Astrocyte (in vitro differentiated cells and primary cell): ENCODE results near the gene F11R. TPM values are rescaled to one million over a fixed set of nuclear protein-coding genes. Genes with fewer than 3 reads are reported as not detected.

Experiments used
- DNase-seq: peaks from one replicate; pipeline ENCODE4 v3.0.0-alpha.2; 2010; ENCODE audit warnings: low read depth
- FAIRE-seq: peaks from 2 replicates; lab custom pipeline; 2011; peaks lifted over from hg19 to GRCh38; lab: Jason Lieb, UNC
- H2AFZ ChIP-seq: 2 replicates; pipeline ENCODE4 v1.6.0; 2012; ENCODE audit warnings: low read depth, low read length, inconsistent platforms
- H3K27ac ChIP-seq: 2 replicates; pipeline ENCODE4 v1.5.1; 2011; ENCODE audit warnings: low read depth, low read length, inconsistent platforms
- H3K27me3 ChIP-seq: 2 replicates; pipeline ENCODE4 v1.6.0; 2011; ENCODE audit warnings: low read length, inconsistent platforms; ENCODE audit not compliant: insufficient read depth
- H3K36me3 ChIP-seq: 2 replicates; pipeline ENCODE4 v1.5.1; 2011; ENCODE audit warnings: low read length, inconsistent platforms; ENCODE audit not compliant: insufficient read depth
- H3K4me1 ChIP-seq: 2 replicates; pipeline ENCODE4 v1.5.1; 2011; ENCODE audit warnings: low read length, inconsistent platforms; ENCODE audit not compliant: insufficient read depth
- H3K4me2 ChIP-seq: 2 replicates; pipeline ENCODE4 v1.6.0; 2012; ENCODE audit warnings: low read length, inconsistent platforms
- H3K4me3 ChIP-seq: 2 replicates; pipeline ENCODE4 v1.5.1; 2011; ENCODE audit warnings: low read depth, mild to moderate bottlenecking, low read length, inconsistent platforms; ENCODE audit not compliant: insufficient read depth
- H3K79me2 ChIP-seq: 2 replicates; pipeline ENCODE4 v1.6.0; 2012; ENCODE audit warnings: mild to moderate bottlenecking, low read length, inconsistent platforms; ENCODE audit not compliant: insufficient read depth
- H3K9ac ChIP-seq: 2 replicates; pipeline ENCODE4 v1.6.0; 2012; ENCODE audit warnings: mild to moderate bottlenecking, low read length, inconsistent platforms
- H3K9me3 ChIP-seq: 2 replicates; pipeline ENCODE4 v1.5.1; 2012; ENCODE audit warnings: low read depth, mild to moderate bottlenecking, low read length, inconsistent platforms; ENCODE audit not compliant: insufficient read depth
- H4K20me1 ChIP-seq: 2 replicates; pipeline ENCODE4 v1.6.0; 2012; ENCODE audit warnings: low read length, inconsistent platforms; ENCODE audit not compliant: insufficient read depth
- H3K27ac Mint-ChIP-seq: one replicate; pipeline ENCODE4 v1.8.0; 2021; ENCODE audit warnings: mild to moderate bottlenecking, mixed read lengths; ENCODE audit not compliant: unreplicated experiment
- H3K27me3 Mint-ChIP-seq: one replicate; pipeline ENCODE4 v1.8.0; 2021; ENCODE audit warnings: low read depth, mixed read lengths; ENCODE audit not compliant: unreplicated experiment
- H3K36me3 Mint-ChIP-seq: one replicate; pipeline ENCODE4 v1.8.0; 2021; ENCODE audit warnings: low read depth, mixed read lengths; ENCODE audit not compliant: unreplicated experiment
- H3K4me1 Mint-ChIP-seq: one replicate; pipeline ENCODE4 v1.8.0; 2021; ENCODE audit warnings: low read depth, mixed read lengths; ENCODE audit not compliant: unreplicated experiment
- H3K4me3 Mint-ChIP-seq: one replicate; pipeline ENCODE4 v1.8.0; 2021; ENCODE audit warnings: mild to moderate bottlenecking, moderate library complexity, mixed read lengths; ENCODE audit not compliant: unreplicated experiment
- H3K9me3 Mint-ChIP-seq: one replicate; pipeline ENCODE4 v1.8.0; 2021; ENCODE audit warnings: mild to moderate bottlenecking, mixed read lengths; ENCODE audit not compliant: unreplicated experiment
- EZH2 ChIP-seq: IDR thresholded peaks from 2 replicates; pipeline ENCODE4 v1.6.1; 2012; ENCODE audit warnings: mild to moderate bottlenecking, low read length, inconsistent platforms; ENCODE audit not compliant: insufficient read depth
- total RNA-seq: library from RNA; stranded (reverse); gene quantifications from 2 replicates; pipeline ENCODE4 v1.2.1, GENCODE V29; 2021
- TF ChIP-seq, protein P1 (sequence below): IDR thresholded peaks from 2 replicates; pipeline ENCODE4 v1.5.1; 2011; ENCODE audit warnings: low read depth, mild to moderate bottlenecking, inconsistent platforms, low read length, moderate library complexity; ENCODE audit not compliant: insufficient read depth

Gene F11R
- total RNA-seq, 1 donor from 2014 or later = 68.6 TPM

DNA sequence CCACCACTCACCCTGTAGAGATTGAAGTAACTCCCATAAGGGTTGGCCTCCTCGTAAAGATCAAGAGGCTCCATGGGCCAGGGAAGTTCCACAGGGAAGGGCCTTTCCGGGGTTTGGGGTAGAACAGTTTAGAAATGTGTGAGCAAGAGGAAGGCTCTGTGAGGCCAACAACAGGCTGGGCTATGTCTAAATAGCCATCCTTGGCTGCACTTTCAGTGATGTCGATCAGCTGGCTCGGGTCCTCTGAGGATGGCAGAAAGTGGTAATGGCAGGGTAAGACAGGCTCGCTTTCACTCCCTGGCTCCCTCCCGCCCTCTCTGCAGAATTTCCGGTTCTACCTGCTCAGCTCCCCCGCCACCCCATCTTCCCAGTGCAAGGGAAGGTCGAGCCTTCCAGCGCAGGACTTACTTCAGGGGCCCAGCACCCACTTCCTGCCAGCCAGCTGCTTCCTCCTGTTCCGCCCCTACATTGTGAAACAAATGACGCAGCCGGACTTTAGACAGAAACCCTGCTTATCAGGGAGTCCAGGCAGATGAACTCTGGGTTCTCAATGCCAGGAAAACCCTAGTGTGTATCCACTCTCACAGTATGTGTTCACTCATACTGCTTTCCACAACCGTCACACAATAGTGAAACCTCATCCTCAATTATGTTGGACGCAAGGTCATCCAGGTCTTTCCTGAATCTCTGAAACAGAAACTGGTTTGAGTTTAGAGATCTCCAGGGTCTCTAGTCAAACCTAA is 7.3 kb downstream of the F11R start:
- DNase-seq = peak; percentile 46
- H3K4me2 ChIP-seq = peak overlapping the region; percentile 5
- H3K27me3 ChIP-seq = peaks cover 5% of the 10 kb centered on the region
- H3K9ac ChIP-seq = no peak overlapping the region
- Mint-ChIP-seq H3K9me3 (no peaks in the 10 kb centered on the region), H3K4me1 (peaks cover 36% of the 10 kb centered on the region), H3K27ac (peak overlapping the region; percentile 73), H3K36me3 (peaks cover 2% of the 10 kb centered on the region), H3K4me3 (peak overlapping the region; percentile 9), H3K27me3 (no peaks in the 10 kb centered on the region)
- no peak for FAIRE-seq
- peak overlapping the region; percentile 58 for H2AFZ ChIP-seq
- no peak overlapping the region for H3K4me3 ChIP-seq
- no peaks in the 10 kb centered on the region for H3K79me2 ChIP-seq
- H3K36me3 ChIP-seq = no peaks in the 10 kb centered on the region
- TF ChIP-seq EZH2 = no peak
- TF ChIP-seq, protein P1, sequence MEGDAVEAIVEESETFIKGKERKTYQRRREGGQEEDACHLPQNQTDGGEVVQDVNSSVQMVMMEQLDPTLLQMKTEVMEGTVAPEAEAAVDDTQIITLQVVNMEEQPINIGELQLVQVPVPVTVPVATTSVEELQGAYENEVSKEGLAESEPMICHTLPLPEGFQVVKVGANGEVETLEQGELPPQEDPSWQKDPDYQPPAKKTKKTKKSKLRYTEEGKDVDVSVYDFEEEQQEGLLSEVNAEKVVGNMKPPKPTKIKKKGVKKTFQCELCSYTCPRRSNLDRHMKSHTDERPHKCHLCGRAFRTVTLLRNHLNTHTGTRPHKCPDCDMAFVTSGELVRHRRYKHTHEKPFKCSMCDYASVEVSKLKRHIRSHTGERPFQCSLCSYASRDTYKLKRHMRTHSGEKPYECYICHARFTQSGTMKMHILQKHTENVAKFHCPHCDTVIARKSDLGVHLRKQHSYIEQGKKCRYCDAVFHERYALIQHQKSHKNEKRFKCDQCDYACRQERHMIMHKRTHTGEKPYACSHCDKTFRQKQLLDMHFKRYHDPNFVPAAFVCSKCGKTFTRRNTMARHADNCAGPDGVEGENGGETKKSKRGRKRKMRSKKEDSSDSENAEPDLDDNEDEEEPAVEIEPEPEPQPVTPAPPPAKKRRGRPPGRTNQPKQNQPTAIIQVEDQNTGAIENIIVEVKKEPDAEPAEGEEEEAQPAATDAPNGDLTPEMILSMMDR = no peak
- H3K4me1 ChIP-seq = no peaks in the 10 kb centered on the region
- no peak overlapping the region for H3K27ac ChIP-seq
- H3K9me3 ChIP-seq = no peaks in the 10 kb centered on the region
- no peaks in the 10 kb centered on the region for H4K20me1 ChIP-seq

DNA sequence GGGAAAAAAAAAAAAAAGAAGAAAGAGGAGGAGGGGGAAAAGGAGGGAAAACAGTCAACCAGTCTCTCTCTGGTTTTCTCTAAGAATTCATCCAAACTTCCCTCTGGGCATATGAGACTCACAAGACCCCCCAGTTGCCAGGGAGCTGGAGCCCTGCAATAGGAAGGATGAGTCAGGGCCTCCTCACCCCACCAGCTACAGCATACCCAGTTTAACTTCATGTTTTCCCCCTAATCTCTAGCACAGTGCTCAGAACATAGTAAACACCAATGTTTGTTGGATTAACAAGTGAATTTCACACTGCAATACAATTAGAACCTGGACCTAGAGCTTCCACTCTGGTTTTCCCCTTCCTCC is 7.8 kb downstream of the F11R start:
- Mint-ChIP-seq H3K9me3 (no peaks in the 10 kb centered on the region), H3K4me3 (no peak overlapping the region), H3K27ac (no peak overlapping the region), H3K36me3 (peaks cover 2% of the 10 kb centered on the region), H3K4me1 (peaks cover 32% of the 10 kb centered on the region), H3K27me3 (no peaks in the 10 kb centered on the region)
- no peaks in the 10 kb centered on the region for H3K27me3 ChIP-seq
- no peaks in the 10 kb centered on the region for H3K4me1 ChIP-seq
- H3K9me3 ChIP-seq = no peaks in the 10 kb centered on the region
- no peaks in the 10 kb centered on the region for H3K36me3 ChIP-seq
- TF ChIP-seq EZH2 = no peak
- TF ChIP-seq, protein P1 = no peak
- peak overlapping the region; percentile 58 for H2AFZ ChIP-seq
- no peaks in the 10 kb centered on the region for H4K20me1 ChIP-seq
- H3K27ac ChIP-seq = no peak overlapping the region
- H3K79me2 ChIP-seq = no peaks in the 10 kb centered on the region
- no peak overlapping the region for H3K4me3 ChIP-seq
- peak overlapping the region; percentile 5 for H3K4me2 ChIP-seq
- FAIRE-seq (no peak), DNase-seq (no peak)
- no peak overlapping the region for H3K9ac ChIP-seq

DNA sequence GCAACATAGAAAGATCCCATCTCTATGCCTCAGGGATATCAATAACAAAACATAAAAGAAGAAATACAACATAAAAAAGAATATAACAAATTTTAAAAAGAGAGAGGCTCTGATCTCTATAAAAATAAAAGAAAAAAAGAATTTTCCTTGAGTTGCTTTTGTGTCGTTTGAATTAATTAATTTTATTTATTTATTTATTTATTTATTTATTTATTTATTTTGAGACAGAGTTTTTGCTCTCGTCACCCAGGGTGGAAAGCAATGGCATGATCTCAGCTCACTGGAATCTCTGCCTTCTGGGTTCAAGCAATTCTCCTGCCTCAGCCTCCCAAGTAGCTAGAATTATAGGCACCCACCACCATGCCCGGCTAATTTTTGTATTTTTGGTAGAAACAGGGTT is 8.5 kb downstream of the F11R start:
- Histone ChIP-seq H4K20me1 (no peaks in the 10 kb centered on the region), H3K4me1 (no peaks in the 10 kb centered on the region), H3K27ac (no peak overlapping the region), H3K27me3 (no peaks in the 10 kb centered on the region), H3K4me3 (no peak overlapping the region), H3K79me2 (no peaks in the 10 kb centered on the region), H2AFZ (no peak overlapping the region), H3K4me2 (no peak overlapping the region), H3K9ac (no peak overlapping the region), H3K36me3 (no peaks in the 10 kb centered on the region), H3K9me3 (no peaks in the 10 kb centered on the region)
- H3K4me1 Mint-ChIP-seq = peaks cover 26% of the 10 kb centered on the region
- TF ChIP-seq EZH2 = no peak
- TF ChIP-seq, protein P1 = no peak
- H3K27ac Mint-ChIP-seq = no peak overlapping the region
- no peaks in the 10 kb centered on the region for H3K27me3 Mint-ChIP-seq
- peaks cover 2% of the 10 kb centered on the region for H3K36me3 Mint-ChIP-seq
- H3K9me3 Mint-ChIP-seq = no peaks in the 10 kb centered on the region
- DNase-seq (no peak), FAIRE-seq (no peak)
- no peak overlapping the region for H3K4me3 Mint-ChIP-seq
